Sigmoid colon (tissue), 7 donors: ENCODE data around the gene ZBTB8OS. TPM values are rescaled to one million over a fixed set of nuclear protein-coding genes. Genes with fewer than 3 reads are reported as not detected.
"Not testable (repeated sequence)": the region's sequence is repeated elsewhere in the genome, so short reads cannot be mapped to it uniquely, and the experiment has no call there.

Experiments used
- DNase-seq: peaks from one replicate; pipeline ENCODE4 v3.0.0-alpha.2; 2019
- H3K27ac ChIP-seq, 4 donors: fragments of 200-600 bp; sonication (generic); one replicate each; pipeline ENCODE4 v1.5.1; 2016 to 2019; ENCODE audit warnings: mild to moderate bottlenecking in 1 of 4
- H3K27me3 ChIP-seq, 3 donors: fragments of 200-600 bp; sonication (generic); one replicate each; pipeline ENCODE4 v1.5.1; 2019; ENCODE audit warnings: mild to moderate bottlenecking in 1 of 3
- H3K36me3 ChIP-seq, 4 donors: fragments of 200-600 bp; sonication (generic); one replicate each; pipeline ENCODE4 v1.5.1; 2016 to 2019
- H3K4me1 ChIP-seq, 4 donors: fragments of 200-600 bp; sonication (generic); one replicate each; pipeline ENCODE4 v1.5.1; 2017 to 2019
- H3K4me3 ChIP-seq, 4 donors: fragments of 200-600 bp; sonication (generic); one replicate each; pipeline ENCODE4 v1.5.1; 2017 to 2019; ENCODE audit warnings: mild to moderate bottlenecking in 2 of 4, moderate library complexity in 1 of 4
- H3K9me3 ChIP-seq, 4 donors: fragments of 200-600 bp in 3 of 4; sonication (generic) in 3 of 4; one replicate each; pipeline versions ENCODE4 v1.5.1 to v1.6.1; 2013 to 2019
- EP300 ChIP-seq, 4 donors: sonication (generic); formaldehyde crosslinking; IDR thresholded peaks; one replicate each; pipeline ENCODE4 v1.6.1; 2017; ENCODE audit warnings: antibody characterized with exemption in 4 of 4
- POLR2A ChIP-seq, 2 donors: fragments of 450-650 bp; IDR thresholded peaks; one replicate each; pipeline ENCODE4 v1.6.1; 2016; ENCODE audit warnings: antibody characterized with exemption in 2 of 2, mild to moderate bottlenecking in 2 of 2, moderate library complexity in 2 of 2
- POLR2AphosphoS5 ChIP-seq, 4 donors: sonication (generic); formaldehyde crosslinking; IDR thresholded peaks; one replicate each; pipeline ENCODE4 v1.6.1; 2017; ENCODE audit warnings: antibody characterized with exemption in 4 of 4
- WGBS, 2 donors: extraction: QIAGEN DNeasy Blood & Tissue Kit; methylation state at CpG; one replicate each; pipeline ENCODE4 v1.1.7; 2013; 5-methylcytosine and 5-hydroxymethylcytosine counted together
- intact Hi-C: fragments of 100-400 bp; cut with DNase I; formaldehyde crosslinking; loops from one replicate; pipeline ENCODE4 v1.15.1; 2023
- polyA plus RNA-seq, 3 donors: library from polyadenylated mRNA; stranded (reverse); fragments of 200-250 nt; gene quantifications; one replicate each; pipeline ENCODE4 v1.2.3, GENCODE V29; 2013
- total RNA-seq, 4 donors: library from RNA; depleted of rRNA; stranded (reverse); fragments of >200 nt; gene quantifications; one replicate each; pipeline ENCODE4 v1.1.0, GENCODE V29; 2016
- TF ChIP-seq, protein P1 (sequence below), 4 experiments: fragments of 450-650 bp in 3 of 4; fragments of 200-600 bp in 1 of 4; IDR thresholded peaks; one replicate each; pipeline ENCODE4 v1.5.1; 2016 to 2019; ENCODE audit warnings: antibody characterized with exemption in 4 of 4, mild to moderate bottlenecking in 3 of 4, moderate library complexity in 2 of 4
- donor health status: healthy with polysubstance abuse.
- donor health status: Bipolar disorder and iron deficiency.
- donor health status: healthy.

The ZBTB8OS gene
- total and polyA plus RNA-seq, 7 donors = 19.9 to 97.3 (median 40.3) TPM

GRCh38 chr1:32644426-32644825 is 5.9 kb downstream of the ZBTB8OS start:
- TF ChIP-seq POLR2A (IDR thresholded peaks at IDR 0.05) (no peak), POLR2AphosphoS5 (IDR thresholded peaks at IDR 0.05) (no peak)
- TF ChIP-seq, protein P1, sequence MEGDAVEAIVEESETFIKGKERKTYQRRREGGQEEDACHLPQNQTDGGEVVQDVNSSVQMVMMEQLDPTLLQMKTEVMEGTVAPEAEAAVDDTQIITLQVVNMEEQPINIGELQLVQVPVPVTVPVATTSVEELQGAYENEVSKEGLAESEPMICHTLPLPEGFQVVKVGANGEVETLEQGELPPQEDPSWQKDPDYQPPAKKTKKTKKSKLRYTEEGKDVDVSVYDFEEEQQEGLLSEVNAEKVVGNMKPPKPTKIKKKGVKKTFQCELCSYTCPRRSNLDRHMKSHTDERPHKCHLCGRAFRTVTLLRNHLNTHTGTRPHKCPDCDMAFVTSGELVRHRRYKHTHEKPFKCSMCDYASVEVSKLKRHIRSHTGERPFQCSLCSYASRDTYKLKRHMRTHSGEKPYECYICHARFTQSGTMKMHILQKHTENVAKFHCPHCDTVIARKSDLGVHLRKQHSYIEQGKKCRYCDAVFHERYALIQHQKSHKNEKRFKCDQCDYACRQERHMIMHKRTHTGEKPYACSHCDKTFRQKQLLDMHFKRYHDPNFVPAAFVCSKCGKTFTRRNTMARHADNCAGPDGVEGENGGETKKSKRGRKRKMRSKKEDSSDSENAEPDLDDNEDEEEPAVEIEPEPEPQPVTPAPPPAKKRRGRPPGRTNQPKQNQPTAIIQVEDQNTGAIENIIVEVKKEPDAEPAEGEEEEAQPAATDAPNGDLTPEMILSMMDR (IDR thresholded peaks at IDR 0.05) = no peak
- DNase-seq = no peak
- H3K27ac ChIP-seq = no peak overlapping the region
- H3K27me3 ChIP-seq = no peaks in the 10 kb centered on the region
- H3K4me3 ChIP-seq = no peak overlapping the region
- peaks cover 0 to 24% (median 11%) of the 10 kb centered on the region in 4 donors for H3K4me1 ChIP-seq
- H3K9me3 ChIP-seq = no peaks in the 10 kb centered on the region
- intact Hi-C loops = no loop called here
- H3K36me3 ChIP-seq = peaks cover 0 to 3% (median 0%) of the 10 kb centered on the region in 4 donors
- WGBS, 2 donors = 39 to 83% methylated on average over 4 of the region's 4 CpGs

DNA sequence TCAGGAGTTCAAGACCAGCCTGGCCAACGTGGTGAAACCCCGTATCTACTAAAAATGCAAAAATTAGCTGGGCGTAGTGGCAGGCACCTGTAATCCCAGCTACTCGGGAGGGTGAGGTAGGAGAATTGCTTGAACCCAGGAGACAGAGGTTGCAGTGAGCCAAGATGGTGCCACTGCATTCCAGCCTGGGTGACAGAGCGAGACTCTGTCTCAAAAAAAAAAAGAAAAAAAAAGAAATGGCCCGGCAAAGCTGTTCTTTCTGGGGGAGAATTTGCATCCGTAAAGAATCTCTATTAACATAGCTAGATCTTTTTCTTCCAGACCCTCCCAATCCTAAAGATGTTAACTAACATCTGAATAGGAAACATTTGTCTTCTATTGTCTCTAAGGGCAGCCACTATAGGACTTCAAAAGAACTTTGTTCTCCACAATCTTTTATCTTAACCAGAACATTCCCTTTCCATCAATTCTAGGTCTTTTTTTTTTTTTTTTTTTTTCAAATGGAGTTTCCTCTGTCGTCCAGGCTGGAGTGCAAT is 8.0 kb downstream of the ZBTB8OS start:
- 84 to 88% methylated on average over 8 of the region's 8 CpGs for WGBS, 2 donors
- H3K9me3 ChIP-seq, H3K4me1 ChIP-seq, H3K27ac ChIP-seq, H3K36me3 ChIP-seq, H3K27me3 ChIP-seq, DNase-seq, intact Hi-C loops, H3K4me3 ChIP-seq: not testable (repeated sequence)

DNA sequence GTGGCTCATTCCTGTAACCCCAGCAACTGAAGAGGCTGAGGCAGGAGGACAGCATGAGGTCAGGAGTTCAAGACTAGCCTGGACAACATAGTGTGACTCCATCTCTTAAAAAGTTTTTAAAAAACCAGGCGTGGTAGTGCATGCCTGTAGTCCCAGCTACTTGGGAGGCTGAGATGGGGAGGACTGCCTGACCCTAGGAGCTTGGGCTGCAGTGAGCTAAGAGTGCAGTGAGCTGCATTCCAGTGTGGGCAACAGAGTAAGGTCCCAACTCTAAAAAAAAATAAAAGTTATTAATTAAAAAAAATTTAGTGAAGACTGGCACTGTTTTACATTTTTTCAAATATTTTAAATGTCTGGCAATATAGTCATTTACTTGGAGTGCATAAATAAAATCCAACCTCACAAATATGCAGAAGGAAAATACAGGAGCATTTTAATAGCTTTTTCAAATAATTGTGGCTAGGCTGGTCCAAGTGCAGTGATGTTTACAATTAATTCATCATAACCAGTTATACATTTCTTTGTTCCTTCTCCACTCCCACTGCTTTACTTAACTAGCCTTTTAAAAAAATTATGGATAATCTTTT is 10.8 kb downstream of the ZBTB8OS start:
- no peak for DNase-seq
- intact Hi-C loops = no loop called here
- 95 to 97% methylated on average over 1 of the region's 1 CpG for WGBS, 2 donors
- Histone ChIP-seq H3K36me3 (no peaks in the 10 kb centered on the region), H3K27ac (no peak overlapping the region), H3K4me1 (no peaks in the 10 kb centered on the region), H3K4me3 (no peak overlapping the region), H3K9me3 (no peaks in the 10 kb centered on the region), H3K27me3 (no peaks in the 10 kb centered on the region)
- TF ChIP-seq, protein P1 (IDR thresholded peaks at IDR 0.05) = no peak
- TF ChIP-seq POLR2A (IDR thresholded peaks at IDR 0.05) (no peak), POLR2AphosphoS5 (IDR thresholded peaks at IDR 0.05) (no peak), EP300 (IDR thresholded peaks at IDR 0.05) (no peak)

DNA sequence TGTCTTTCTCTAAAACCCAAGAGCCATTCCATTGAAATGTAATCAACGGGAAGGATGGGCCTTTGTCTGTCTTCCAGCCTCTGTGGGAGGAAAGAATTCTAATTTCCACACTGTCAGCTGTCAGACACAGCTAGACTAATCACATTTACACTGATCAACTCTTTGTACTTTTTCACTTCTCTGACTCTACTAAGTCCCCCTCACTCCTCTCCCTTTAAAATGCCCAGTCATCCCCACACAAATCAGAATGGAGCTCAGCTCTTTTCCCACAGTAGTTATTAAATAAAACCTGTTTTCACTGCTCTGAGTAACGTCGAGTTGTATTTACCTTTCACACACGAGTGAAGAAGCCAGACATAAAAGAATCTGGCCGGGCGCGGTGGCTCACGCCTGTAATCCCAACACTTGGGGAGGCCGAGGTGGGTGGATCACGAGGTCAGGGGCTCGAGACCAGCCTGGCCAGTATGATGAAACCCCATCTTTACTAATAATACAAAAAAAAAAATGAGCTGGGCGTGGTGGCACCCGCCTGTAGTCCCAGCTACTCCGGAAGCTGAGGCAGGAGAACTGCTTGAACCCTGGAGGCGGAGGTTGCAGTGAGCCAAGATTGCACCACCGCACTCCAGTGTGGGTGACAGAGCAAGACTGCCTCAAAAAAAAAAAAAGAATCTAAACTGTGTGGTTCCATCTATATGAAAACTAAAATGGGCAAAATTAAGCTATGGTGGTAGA is 13.3 kb downstream of the ZBTB8OS start:
- no peak for TF ChIP-seq POLR2A (IDR thresholded peaks at IDR 0.05)
- TF ChIP-seq POLR2AphosphoS5 (IDR thresholded peaks at IDR 0.05) = no peak
- no peak for TF ChIP-seq EP300 (IDR thresholded peaks at IDR 0.05)
- TF ChIP-seq, protein P1 (IDR thresholded peaks at IDR 0.05) = no peak
- no peaks in the 10 kb centered on the region for H3K9me3 ChIP-seq
- H3K4me1 ChIP-seq = no peaks in the 10 kb centered on the region
- intact Hi-C loops = no loop called here
- WGBS, 2 donors = 66 to 82% methylated on average over 16 of the region's 16 CpGs
- DNase-seq = no peak
- no peak overlapping the region for H3K4me3 ChIP-seq
- peaks cover 0 to 24% (median 4%) of the 10 kb centered on the region in 4 donors for H3K36me3 ChIP-seq
- no peaks in the 10 kb centered on the region for H3K27me3 ChIP-seq
- H3K27ac ChIP-seq = no peak overlapping the region

DNA sequence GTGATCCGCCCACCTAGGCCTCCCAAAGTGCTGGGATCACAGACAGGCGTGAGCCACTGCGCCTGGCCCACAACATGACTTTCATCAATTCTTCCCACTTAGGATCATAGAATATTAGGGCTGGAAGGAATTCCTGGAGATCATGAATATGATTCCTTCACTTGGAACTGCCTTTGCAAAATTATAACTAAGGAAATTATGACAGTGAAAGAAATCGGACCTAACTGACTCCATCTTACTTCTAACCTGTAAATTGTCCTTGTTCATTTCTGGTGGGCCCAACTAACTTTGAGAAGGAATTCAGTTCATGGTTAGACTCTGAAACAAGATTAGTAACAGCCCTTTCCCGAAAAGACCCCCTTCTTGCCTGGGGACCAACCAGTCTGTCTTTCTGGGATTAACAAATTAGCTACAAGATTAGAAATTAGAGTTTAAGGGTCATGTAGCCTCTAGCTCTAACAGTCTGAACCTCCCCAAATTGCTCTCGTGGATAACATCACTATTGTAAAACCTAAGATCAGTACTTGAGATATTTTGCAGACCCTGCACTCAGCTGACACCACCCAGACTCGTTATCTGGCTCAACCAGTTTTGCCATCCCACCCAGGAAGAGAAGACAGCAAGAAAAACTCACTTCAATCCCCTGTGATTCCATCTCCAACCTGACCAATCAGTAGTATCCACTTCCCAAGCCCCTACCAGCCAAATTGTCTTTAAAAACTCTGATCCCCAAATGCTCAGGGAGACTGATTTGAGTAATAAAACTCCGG is 14.7 kb downstream of the ZBTB8OS start:
- Histone ChIP-seq H3K4me3 (no peak overlapping the region), H3K36me3 (peaks cover 0 to 36% (median 4%) of the 10 kb centered on the region in 4 donors), H3K9me3 (no peaks in the 10 kb centered on the region), H3K4me1 (no peaks in the 10 kb centered on the region), H3K27me3 (no peaks in the 10 kb centered on the region), H3K27ac (no peak overlapping the region)
- intact Hi-C loops = no loop called here
- DNase-seq = no peak
- 93 to 94% methylated on average over 8 of the region's 8 CpGs for WGBS, 2 donors
- TF ChIP-seq POLR2AphosphoS5 (IDR thresholded peaks at IDR 0.05) = no peak
- no peak for TF ChIP-seq POLR2A (IDR thresholded peaks at IDR 0.05)
- TF ChIP-seq EP300 (IDR thresholded peaks at IDR 0.05) = no peak
- TF ChIP-seq, protein P1 (IDR thresholded peaks at IDR 0.05) = no peak
